ENCODE results near the gene TBC1D8.

Gene TBC1D8

DNA sequence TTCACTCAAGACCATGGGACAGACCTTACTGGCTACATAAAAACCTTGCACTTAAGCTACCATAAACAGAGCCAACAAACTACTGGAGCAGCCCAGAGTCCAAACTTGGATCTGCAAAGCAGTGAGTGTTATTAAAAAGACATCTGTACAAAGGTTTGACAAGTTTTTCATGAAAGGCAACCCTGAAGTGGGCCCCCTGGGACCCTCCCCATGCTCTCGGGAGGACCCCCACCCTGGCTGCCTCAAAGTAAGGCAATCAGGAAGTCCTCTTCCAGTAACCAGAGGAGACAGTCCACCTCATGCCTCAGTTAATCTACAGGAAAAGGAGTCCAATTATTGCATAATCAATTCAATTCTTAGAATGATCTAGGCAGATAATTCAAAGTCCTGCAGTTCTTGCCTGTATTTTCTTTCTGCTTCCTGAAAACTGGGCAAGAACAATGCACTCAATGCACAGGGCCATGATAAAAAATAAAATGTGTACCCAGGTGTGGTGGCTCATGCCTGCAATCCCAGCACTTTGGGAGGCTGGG is 69.7 kb downstream of the TBC1D8 start:
- DNase-seq (ENCODE audit: low read depth, low spot score) = no peak
- Histone ChIP-seq H3K4me1 (ENCODE audit: insufficient read depth, insufficient read length) (no peaks in the 10 kb centered on the region), H3K4me3 (ENCODE audit: insufficient read length, low read depth) (no peak overlapping the region), H3K27me3 (ENCODE audit: insufficient read depth, insufficient read length) (no peaks in the 10 kb centered on the region), H3K9ac (ENCODE audit: insufficient read length, low read depth) (no peak overlapping the region), H3K9me3 (ENCODE audit: insufficient read depth, low read length) (no peaks in the 10 kb centered on the region), H3K36me3 (ENCODE audit: insufficient read depth, insufficient read length, low read length) (no peaks in the 10 kb centered on the region)
- TF ChIP-seq YY1 (IDR thresholded peaks at IDR 0.05; ENCODE audit: insufficient read depth, insufficient read length) = no peak
- no peak for TF ChIP-seq ZNF274 (IDR thresholded peaks at IDR 0.05; ENCODE audit: low read depth, low read length)
- TF ChIP-seq SUZ12 (IDR thresholded peaks at IDR 0.05; ENCODE audit: extremely low read depth, insufficient read depth, insufficient read length) = no peak

DNA sequence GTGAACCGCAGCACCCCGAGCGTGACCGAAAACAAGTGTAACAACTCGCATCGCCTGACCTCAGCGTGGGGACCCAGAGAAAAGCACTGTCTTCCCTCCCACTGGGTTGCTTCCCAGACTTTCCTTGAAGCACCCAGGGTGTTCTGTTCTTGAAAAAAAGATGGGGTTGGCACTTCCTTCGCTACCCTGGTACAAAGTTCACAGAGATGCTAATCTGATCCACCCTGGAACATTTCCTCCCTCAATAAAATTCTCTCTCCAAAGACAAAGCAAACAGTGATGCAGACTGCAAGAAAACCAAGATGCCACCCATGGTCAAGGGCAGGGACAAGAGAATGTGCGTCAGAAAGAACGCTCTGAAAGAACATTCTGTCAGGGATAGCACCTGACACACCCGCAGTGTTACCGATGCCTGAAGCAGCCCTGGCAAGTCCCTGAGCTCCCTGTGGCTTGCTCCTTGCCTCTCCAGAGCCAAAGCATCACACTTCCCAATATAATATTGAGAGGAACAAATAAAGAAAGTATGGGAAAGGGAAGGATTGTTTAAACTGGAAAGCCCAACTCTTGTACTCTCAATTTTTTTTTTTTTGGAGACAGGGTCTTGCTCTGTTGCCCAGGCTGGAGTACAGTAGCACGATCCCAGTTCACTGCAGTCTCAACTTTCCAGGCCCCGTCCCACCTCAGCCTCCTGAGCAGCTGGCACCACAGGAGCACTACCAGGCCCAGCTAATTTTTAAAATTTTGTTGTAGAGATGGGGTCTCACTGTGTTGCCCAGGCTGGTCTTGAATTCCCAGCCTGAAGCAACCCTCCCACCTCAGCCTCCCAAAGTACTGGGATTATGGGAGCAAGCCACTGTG is 70.7 kb downstream of the TBC1D8 start:
- no peaks in the 10 kb centered on the region for H3K36me3 ChIP-seq (ENCODE audit: insufficient read depth, insufficient read length, low read length)
- no peak overlapping the region for H3K4me3 ChIP-seq (ENCODE audit: insufficient read length, low read depth)
- H3K9ac ChIP-seq (ENCODE audit: insufficient read length, low read depth) = no peak overlapping the region
- no peaks in the 10 kb centered on the region for H3K27me3 ChIP-seq (ENCODE audit: insufficient read depth, insufficient read length)
- DNase-seq (ENCODE audit: low read depth, low spot score) = no peak
- TF ChIP-seq SUZ12 (IDR thresholded peaks at IDR 0.05; ENCODE audit: extremely low read depth, insufficient read depth, insufficient read length) = no peak
- no peak for TF ChIP-seq ZNF274 (IDR thresholded peaks at IDR 0.05; ENCODE audit: low read depth, low read length)
- TF ChIP-seq YY1 (IDR thresholded peaks at IDR 0.05; ENCODE audit: insufficient read depth, insufficient read length) = no peak
- no peaks in the 10 kb centered on the region for H3K4me1 ChIP-seq (ENCODE audit: insufficient read depth, insufficient read length)
- peaks cover 5% of the 10 kb centered on the region; the same call in 1 of the 2 replicates for H3K9me3 ChIP-seq (ENCODE audit: insufficient read depth, low read length)

DNA sequence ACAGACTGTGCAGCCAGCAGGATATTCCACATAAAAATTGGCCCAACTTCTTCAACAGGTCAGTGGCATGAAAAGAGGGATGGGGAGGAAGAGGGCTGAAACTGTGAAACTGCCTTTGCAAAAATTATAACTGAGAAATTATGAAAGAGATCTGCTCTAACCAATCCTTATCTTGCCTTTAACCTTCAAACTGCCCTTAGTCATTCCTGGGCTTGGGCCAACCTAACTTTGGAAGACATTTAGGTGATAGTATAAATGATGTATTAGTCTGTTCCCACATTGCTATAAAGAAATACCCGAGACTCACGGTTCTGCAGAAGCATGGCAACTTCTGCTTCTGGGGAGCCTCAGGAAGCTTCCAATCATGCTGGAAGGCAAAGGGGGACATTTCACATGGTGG is 74.6 kb downstream of the TBC1D8 start:
- no peaks in the 10 kb centered on the region for H3K36me3 ChIP-seq (ENCODE audit: insufficient read depth, insufficient read length, low read length)
- no peak overlapping the region for H3K4me3 ChIP-seq (ENCODE audit: insufficient read length, low read depth)
- peaks cover 2% of the 10 kb centered on the region for H3K4me1 ChIP-seq (ENCODE audit: insufficient read depth, insufficient read length)
- no peak for DNase-seq (ENCODE audit: low read depth, low spot score)
- TF ChIP-seq SUZ12 (IDR thresholded peaks at IDR 0.05; ENCODE audit: extremely low read depth, insufficient read depth, insufficient read length) (no peak), ZNF274 (IDR thresholded peaks at IDR 0.05; ENCODE audit: low read depth, low read length) (no peak), YY1 (IDR thresholded peaks at IDR 0.05; ENCODE audit: insufficient read depth, insufficient read length) (no peak)
- peaks cover 18% of the 10 kb centered on the region for H3K9me3 ChIP-seq (ENCODE audit: insufficient read depth, low read length)
- no peaks in the 10 kb centered on the region for H3K27me3 ChIP-seq (ENCODE audit: insufficient read depth, insufficient read length)
- no peak overlapping the region for H3K9ac ChIP-seq (ENCODE audit: insufficient read length, low read depth)

- no peak for TF ChIP-seq SUZ12 (IDR thresholded peaks at IDR 0.05; ENCODE audit: extremely low read depth, insufficient read depth, insufficient read length)
- TF ChIP-seq ZNF274 (IDR thresholded peaks at IDR 0.05; ENCODE audit: low read depth, low read length) = no peak
- no peak for TF ChIP-seq YY1 (IDR thresholded peaks at IDR 0.05; ENCODE audit: insufficient read depth, insufficient read length)
- H3K4me1 ChIP-seq (ENCODE audit: insufficient read depth, insufficient read length) = no peaks in the 10 kb centered on the region
- no peak for DNase-seq (ENCODE audit: low read depth, low spot score)
- no peak overlapping the region for H3K9ac ChIP-seq (ENCODE audit: insufficient read length, low read depth)
- no peaks in the 10 kb centered on the region for H3K36me3 ChIP-seq (ENCODE audit: insufficient read depth, insufficient read length, low read length)
- no peaks in the 10 kb centered on the region for H3K27me3 ChIP-seq (ENCODE audit: insufficient read depth, insufficient read length)
- no peak overlapping the region for H3K4me3 ChIP-seq (ENCODE audit: insufficient read length, low read depth)
- no peaks in the 10 kb centered on the region for H3K9me3 ChIP-seq (ENCODE audit: insufficient read depth, low read length)
Measured at GRCh38 chr2:101064868-101065549, 86.2 kb downstream of the TBC1D8 start.

DNA sequence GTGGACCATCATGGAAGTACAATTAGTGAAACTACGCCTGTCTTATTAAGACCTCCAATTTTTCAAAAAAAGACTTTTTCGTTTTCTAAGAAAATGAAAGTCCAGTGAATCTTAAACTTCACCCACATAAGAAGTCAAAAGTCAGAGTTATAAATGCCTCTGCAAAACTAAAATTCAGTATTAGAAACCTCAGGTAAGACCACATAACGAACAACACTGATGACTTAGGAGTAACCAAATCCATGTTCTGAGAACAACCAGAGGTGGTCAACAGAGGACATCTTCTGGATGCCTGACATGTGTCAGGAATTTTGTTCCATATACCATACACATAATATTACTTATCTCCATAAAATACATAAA is 86.7 kb downstream of the TBC1D8 start:
- TF ChIP-seq ZNF274 (IDR thresholded peaks at IDR 0.05; ENCODE audit: low read depth, low read length) (no peak), YY1 (IDR thresholded peaks at IDR 0.05; ENCODE audit: insufficient read depth, insufficient read length) (no peak), SUZ12 (IDR thresholded peaks at IDR 0.05; ENCODE audit: extremely low read depth, insufficient read depth, insufficient read length) (no peak)
- H3K9ac ChIP-seq (ENCODE audit: insufficient read length, low read depth) = no peak overlapping the region

DNA sequence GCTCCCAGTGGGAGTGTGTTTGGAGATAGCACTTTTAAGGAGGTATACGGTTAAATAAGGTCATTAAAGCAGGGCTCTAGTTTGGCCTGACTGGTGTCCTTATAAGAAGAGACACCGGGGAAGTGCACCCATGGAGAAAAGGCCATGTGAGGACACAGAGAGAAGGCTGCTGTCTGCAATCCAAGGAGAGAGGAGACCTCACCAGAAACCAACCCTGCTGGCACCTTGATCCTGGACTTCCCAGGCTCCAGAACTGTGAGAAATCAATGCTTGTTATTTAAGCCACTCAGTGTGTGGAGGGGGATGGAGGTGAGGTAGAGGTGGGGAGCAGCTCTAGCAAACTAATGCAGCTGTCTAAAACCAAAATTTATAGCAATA is 87.1 kb downstream of the TBC1D8 start:
- Histone ChIP-seq H3K4me3 (ENCODE audit: insufficient read length, low read depth) (no peak overlapping the region), H3K9me3 (ENCODE audit: insufficient read depth, low read length) (no peaks in the 10 kb centered on the region), H3K4me1 (ENCODE audit: insufficient read depth, insufficient read length) (no peaks in the 10 kb centered on the region), H3K36me3 (ENCODE audit: insufficient read depth, insufficient read length, low read length) (peaks cover 2% of the 10 kb centered on the region), H3K27me3 (ENCODE audit: insufficient read depth, insufficient read length) (no peaks in the 10 kb centered on the region), H3K9ac (ENCODE audit: insufficient read length, low read depth) (no peak overlapping the region)
- no peak for DNase-seq (ENCODE audit: low read depth, low spot score)
- no peak for TF ChIP-seq YY1 (IDR thresholded peaks at IDR 0.05; ENCODE audit: insufficient read depth, insufficient read length)
- no peak for TF ChIP-seq SUZ12 (IDR thresholded peaks at IDR 0.05; ENCODE audit: extremely low read depth, insufficient read depth, insufficient read length)
- no peak for TF ChIP-seq ZNF274 (IDR thresholded peaks at IDR 0.05; ENCODE audit: low read depth, low read length)

More for the DNA sequence above, 86.7 kb downstream of the TBC1D8 start:
- Histone ChIP-seq H3K4me3 (ENCODE audit: insufficient read length, low read depth) (no peak overlapping the region), H3K27me3 (ENCODE audit: insufficient read depth, insufficient read length) (no peaks in the 10 kb centered on the region), H3K36me3 (ENCODE audit: insufficient read depth, insufficient read length, low read length) (no peaks in the 10 kb centered on the region), H3K9me3 (ENCODE audit: insufficient read depth, low read length) (no peaks in the 10 kb centered on the region), H3K4me1 (ENCODE audit: insufficient read depth, insufficient read length) (no peaks in the 10 kb centered on the region)
- no peak for DNase-seq (ENCODE audit: low read depth, low spot score)

Data from NT2/D1 (cell line).